Testis (tissue), 2 donors: ENCODE results near the gene PPP1R7.

Experiments used
- POLR2A ChIP-seq: fragments of 450-650 bp; IDR thresholded peaks from one replicate; pipeline ENCODE4 v1.6.1; 2017; ENCODE audit warnings: antibody characterized with exemption, mild to moderate bottlenecking, moderate library complexity
- TF ChIP-seq, protein P1 (sequence below), 3 experiments: fragments of 450-650 bp in 2 of 3; fragments of 200-600 bp in 1 of 3; sonication (generic) in 1 of 3; IDR thresholded peaks; one replicate each; pipeline ENCODE4 v1.5.1; 2016 to 2019; ENCODE audit warnings: antibody characterized with exemption in 3 of 3, mild to moderate bottlenecking in 2 of 3, moderate library complexity in 1 of 3

DNA sequence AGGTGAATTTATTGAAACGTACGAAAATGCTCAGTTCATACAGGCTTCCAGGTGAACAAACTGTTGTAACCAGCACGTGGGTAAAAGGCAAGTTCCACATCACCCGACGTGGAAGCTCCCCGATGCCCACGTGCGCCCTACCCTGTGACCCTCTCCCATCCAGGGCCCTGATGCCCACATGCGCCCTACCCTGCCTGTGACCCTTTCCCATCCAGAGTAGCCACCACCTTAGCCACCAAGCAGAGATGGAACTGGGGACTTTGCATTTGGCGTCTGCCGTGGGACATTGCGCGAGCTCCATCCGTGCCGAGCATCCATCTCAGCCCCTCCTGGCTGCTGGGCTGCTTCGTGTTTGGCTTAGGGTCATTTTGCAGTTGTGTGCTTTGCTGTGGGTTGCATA is 75.7 kb downstream of the PPP1R7 start:
- TF ChIP-seq, protein P1, sequence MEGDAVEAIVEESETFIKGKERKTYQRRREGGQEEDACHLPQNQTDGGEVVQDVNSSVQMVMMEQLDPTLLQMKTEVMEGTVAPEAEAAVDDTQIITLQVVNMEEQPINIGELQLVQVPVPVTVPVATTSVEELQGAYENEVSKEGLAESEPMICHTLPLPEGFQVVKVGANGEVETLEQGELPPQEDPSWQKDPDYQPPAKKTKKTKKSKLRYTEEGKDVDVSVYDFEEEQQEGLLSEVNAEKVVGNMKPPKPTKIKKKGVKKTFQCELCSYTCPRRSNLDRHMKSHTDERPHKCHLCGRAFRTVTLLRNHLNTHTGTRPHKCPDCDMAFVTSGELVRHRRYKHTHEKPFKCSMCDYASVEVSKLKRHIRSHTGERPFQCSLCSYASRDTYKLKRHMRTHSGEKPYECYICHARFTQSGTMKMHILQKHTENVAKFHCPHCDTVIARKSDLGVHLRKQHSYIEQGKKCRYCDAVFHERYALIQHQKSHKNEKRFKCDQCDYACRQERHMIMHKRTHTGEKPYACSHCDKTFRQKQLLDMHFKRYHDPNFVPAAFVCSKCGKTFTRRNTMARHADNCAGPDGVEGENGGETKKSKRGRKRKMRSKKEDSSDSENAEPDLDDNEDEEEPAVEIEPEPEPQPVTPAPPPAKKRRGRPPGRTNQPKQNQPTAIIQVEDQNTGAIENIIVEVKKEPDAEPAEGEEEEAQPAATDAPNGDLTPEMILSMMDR (IDR thresholded peaks at IDR 0.05) = no peak
- no peak for TF ChIP-seq POLR2A
